AG04450 (cell line): ENCODE measurements around the gene RIMBP2. TPM values are rescaled to one million over a fixed set of nuclear protein-coding genes. Genes with fewer than 3 reads are reported as not detected.

Experiments used
- CTCF ChIA-PET: fragments of 300-600, 350-600 bp; formaldehyde crosslinking; extraction: SDS; loops from one replicate; lab custom pipeline; 2022; ENCODE audit warnings: antibody characterized with exemption, inconsistent platforms; lab: Charles Lee
- POLR2A ChIA-PET: fragments of 350-600 bp; formaldehyde crosslinking; extraction: SDS; loops from one replicate; lab custom pipeline; 2021; ENCODE audit warnings: antibody characterized with exemption, inconsistent platforms; lab: Yijun Ruan, JAX
- DNase-seq: peaks from one replicate; pipeline ENCODE4 v3.0.0-alpha.2; 2011; ENCODE audit warnings: low read depth, low spot score
- H3K27ac ChIP-seq: one replicate; pipeline ENCODE4 v1.5.1; 2012; ENCODE audit warnings: low read depth, low read length, control low read depth
- H3K27me3 ChIP-seq: one replicate; pipeline ENCODE4 v1.6.0; 2012; ENCODE audit warnings: low read length; ENCODE audit not compliant: control insufficient read depth, insufficient read depth
- H3K4me3 ChIP-seq: 2 replicates; pipeline ENCODE4 v1.5.1; 2011; ENCODE audit warnings: mild to moderate bottlenecking, low read depth, low read length, control low read depth
- H3K9me3 ChIP-seq: 2 replicates; pipeline ENCODE4 v1.5.1; 2012; ENCODE audit warnings: low read length; ENCODE audit not compliant: control insufficient read depth, insufficient read depth
- polyA plus RNA-seq: library from polyadenylated mRNA; depleted of rRNA; stranded (reverse); fragments of >200 nt; gene quantifications from 2 replicates; pipeline ENCODE4 v1.2.3, GENCODE V29; 2011
- TF ChIP-seq, protein P1 (sequence below): IDR thresholded peaks from 2 replicates; pipeline ENCODE4 v1.5.1; 2011; ENCODE audit warnings: low read depth, low read length, control low read depth, inconsistent platforms

Gene RIMBP2
- polyA plus RNA-seq, 1 experiment = not detected

DNA sequence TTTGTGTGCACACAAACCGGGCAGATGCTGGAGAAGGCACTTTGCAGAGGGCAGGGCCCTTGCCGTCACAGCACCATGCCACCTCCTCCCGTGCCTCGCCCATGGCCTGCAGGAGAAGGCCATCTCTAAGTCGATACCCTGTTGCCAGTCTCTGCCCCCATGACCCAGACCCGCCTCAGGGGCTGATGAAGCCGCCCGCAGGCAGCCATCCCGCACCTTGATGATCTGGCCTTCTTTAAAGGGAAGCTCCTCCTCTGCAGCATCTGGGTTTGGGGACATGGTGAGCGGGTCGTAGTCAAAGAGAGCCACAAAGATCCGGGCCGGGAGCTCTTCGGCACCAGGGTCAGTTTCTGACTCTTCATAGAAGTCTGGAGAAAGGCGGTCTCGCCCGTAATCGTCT, 302.2 kb downstream of the RIMBP2 start:
- ChIA-PET POLR2A (no interaction called here), CTCF (no interaction called here)
- TF ChIP-seq, protein P1, sequence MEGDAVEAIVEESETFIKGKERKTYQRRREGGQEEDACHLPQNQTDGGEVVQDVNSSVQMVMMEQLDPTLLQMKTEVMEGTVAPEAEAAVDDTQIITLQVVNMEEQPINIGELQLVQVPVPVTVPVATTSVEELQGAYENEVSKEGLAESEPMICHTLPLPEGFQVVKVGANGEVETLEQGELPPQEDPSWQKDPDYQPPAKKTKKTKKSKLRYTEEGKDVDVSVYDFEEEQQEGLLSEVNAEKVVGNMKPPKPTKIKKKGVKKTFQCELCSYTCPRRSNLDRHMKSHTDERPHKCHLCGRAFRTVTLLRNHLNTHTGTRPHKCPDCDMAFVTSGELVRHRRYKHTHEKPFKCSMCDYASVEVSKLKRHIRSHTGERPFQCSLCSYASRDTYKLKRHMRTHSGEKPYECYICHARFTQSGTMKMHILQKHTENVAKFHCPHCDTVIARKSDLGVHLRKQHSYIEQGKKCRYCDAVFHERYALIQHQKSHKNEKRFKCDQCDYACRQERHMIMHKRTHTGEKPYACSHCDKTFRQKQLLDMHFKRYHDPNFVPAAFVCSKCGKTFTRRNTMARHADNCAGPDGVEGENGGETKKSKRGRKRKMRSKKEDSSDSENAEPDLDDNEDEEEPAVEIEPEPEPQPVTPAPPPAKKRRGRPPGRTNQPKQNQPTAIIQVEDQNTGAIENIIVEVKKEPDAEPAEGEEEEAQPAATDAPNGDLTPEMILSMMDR = no peak
- Histone ChIP-seq H3K4me3 (no peak overlapping the region), H3K9me3 (peaks cover 43% of the 10 kb centered on the region), H3K27ac (no peak overlapping the region), H3K27me3 (no peaks in the 10 kb centered on the region)
- DNase-seq = no peak

DNA sequence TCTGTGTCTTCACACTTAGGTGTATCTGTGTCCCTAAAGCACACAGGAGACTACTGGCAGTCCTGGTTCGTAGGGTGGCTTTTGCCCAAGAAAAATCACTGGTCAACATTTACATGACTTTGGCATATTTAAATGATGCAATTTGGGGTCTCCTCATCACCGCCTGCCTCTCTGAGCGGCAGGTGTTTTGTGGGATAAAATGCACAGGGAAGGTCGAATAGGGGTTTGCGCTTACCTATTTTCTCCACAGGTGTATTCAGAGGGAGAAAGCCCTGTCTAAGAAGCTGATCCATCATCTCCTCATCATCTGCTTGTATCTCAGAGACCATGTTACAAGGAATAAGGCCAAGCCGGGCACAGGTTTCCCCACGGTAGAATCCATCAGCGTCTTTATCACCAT, 303.7 kb downstream of the RIMBP2 start:
- POLR2A ChIA-PET = no interaction called here
- H3K9me3 ChIP-seq = peaks cover 52% of the 10 kb centered on the region
- no peak for DNase-seq
- no peak overlapping the region for H3K4me3 ChIP-seq
- CTCF ChIA-PET = no interaction called here
- no peaks in the 10 kb centered on the region for H3K27me3 ChIP-seq
- no peak overlapping the region for H3K27ac ChIP-seq
- TF ChIP-seq, protein P1 = no peak

DNA sequence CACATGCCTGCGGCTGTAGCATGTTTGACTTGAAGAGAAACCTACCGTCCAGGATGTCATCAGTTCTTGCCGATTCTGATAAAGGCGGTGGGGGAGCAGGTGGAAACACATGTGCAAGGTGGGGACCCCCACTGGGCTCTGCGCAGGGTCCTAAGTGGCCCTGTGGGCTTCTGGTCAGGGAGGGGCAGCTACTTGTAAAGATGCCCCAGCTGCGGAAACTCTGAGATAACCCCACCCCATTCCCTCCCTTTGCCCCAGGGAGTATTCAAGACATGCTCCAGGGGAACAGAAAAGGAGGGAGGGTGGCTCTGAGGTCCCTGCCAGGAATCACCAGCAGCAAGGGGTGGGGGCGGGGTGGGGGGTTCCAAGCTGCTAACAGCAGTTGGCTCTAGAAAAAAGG, 310.8 kb downstream of the RIMBP2 start:
- CTCF ChIA-PET = no interaction called here
- DNase-seq = no peak
- Histone ChIP-seq H3K27ac (no peak overlapping the region), H3K4me3 (no peak overlapping the region), H3K27me3 (no peaks in the 10 kb centered on the region), H3K9me3 (peaks cover 59% of the 10 kb centered on the region)
- TF ChIP-seq, protein P1 = no peak
- POLR2A ChIA-PET = no interaction called here

DNA sequence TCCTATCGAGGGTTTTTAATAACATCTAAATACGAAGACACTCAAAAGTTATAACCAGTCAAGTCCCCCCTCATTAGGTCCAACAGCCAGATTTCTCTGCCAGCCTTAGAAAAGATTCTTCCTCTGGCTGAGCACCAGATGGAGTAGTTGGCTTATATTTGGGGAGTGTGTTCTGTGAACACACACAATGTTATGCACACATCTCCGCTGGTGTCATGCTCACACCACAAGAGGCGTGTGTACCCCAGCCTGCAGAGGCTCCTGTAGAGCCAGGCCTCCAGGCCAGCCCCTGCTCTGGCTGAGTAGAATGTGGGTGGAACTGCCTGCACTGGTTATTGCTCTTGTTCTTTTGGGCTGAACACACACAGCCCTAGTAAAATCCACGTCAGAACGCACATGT, 314.4 kb downstream of the RIMBP2 start:
- ChIA-PET CTCF (no interaction called here), POLR2A (no interaction called here)
- H3K27me3 ChIP-seq = no peaks in the 10 kb centered on the region
- TF ChIP-seq, protein P1 = no peak
- peaks cover 47% of the 10 kb centered on the region for H3K9me3 ChIP-seq
- no peak for DNase-seq
- no peak overlapping the region for H3K27ac ChIP-seq
- no peak overlapping the region for H3K4me3 ChIP-seq

DNA sequence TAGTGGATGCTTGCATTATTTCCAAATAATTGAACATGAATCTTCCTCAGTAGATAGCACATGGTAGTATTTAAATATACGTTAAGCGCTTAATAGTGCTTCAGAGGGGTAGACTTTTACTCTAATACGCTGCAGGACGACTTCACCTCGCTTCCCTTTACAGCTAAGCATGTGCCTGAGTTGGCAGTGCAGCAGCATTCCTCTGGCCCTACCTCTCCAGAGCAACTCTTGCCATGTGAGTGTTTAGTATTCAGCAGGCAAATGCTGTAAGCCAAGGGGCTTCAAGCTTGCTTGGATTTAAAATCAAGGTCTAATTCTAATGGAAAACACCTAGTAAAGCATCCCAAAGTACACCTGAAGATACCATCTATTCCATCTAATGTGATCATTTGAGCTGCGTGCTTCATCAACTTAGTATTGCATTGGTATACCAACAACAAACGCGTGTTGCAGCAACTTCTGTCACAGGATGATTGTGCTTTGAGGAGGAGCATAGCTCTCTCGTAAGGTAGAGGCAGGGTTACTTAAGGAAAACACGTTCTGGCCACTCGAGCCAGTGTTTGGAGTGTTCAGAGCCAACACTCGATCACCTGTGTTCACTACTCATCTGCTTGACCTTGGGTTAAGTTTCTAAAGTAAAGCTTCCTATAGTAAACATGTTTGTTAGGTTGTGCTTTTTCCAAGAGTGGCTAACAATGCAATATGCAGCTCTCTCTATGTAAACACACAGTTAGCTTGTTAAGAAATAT, 317.8 kb downstream of the RIMBP2 start:
- TF ChIP-seq, protein P1 = no peak
- CTCF ChIA-PET = no interaction called here
- Histone ChIP-seq H3K9me3 (peaks cover 52% of the 10 kb centered on the region), H3K27me3 (no peaks in the 10 kb centered on the region), H3K4me3 (no peak overlapping the region), H3K27ac (no peak overlapping the region)
- POLR2A ChIA-PET = no interaction called here
- no peak for DNase-seq
